Left renal pelvis (tissue), 4 donors: Measurements from ENCODE around the gene ARIH2. TPM values are rescaled to one million over a fixed set of nuclear protein-coding genes. Genes with fewer than 3 reads are reported as not detected.
"Not testable (repeated sequence)": the region's sequence is repeated elsewhere in the genome, so short reads cannot be mapped to it uniquely, and the experiment has no call there.

Experiments used
- DNase-seq, 4 donors: peaks; one replicate each; pipeline ENCODE4 v3.0.0-alpha.2; 2013; ENCODE audit warnings: low read depth in 4 of 4, low spot score in 3 of 4
- polyA plus RNA-seq, 4 donors: library from polyadenylated mRNA; unstranded; fragments of 120-200 nt; gene quantifications; one replicate each; pipeline ENCODE4 v1.2.1, GENCODE V29; 2013; ENCODE audit not compliant: insufficient read length in 4 of 4

The ARIH2 gene
- polyA plus RNA-seq = 10 to 100 TPM; 60.2 to 92.9 (median 74.9) TPM

- DNase-seq = peak; percentile 89 to 91 (median 91)
Measured at GRCh38 chr3:48918388-48919214, at the start of gene ARIH2. TSS of gene ARIH2 (plus strand) at chr3:48918842. CDS start at chr3:48927559, 8,717 bp downstream.

- DNase-seq = no peak
Measured at GRCh38 chr3:48877671-48878070, 41.0 kb upstream of the ARIH2 start.

GRCh38 chr3:48879307-48879993, 39.2 kb upstream of the ARIH2 start:
- DNase-seq = no peak

GRCh38 chr3:48879994-48880377, 38.7 kb upstream of the ARIH2 start:
- no peak for DNase-seq

GRCh38 chr3:48881006-48881405, 37.6 kb upstream of the ARIH2 start:
- DNase-seq = no peak

GRCh38 chr3:48881652-48882114, 37.0 kb upstream of the ARIH2 start:
- DNase-seq = no peak

- DNase-seq = no peak
Measured at GRCh38 chr3:48885753-48886152, 32.9 kb upstream of the ARIH2 start.

- no peak for DNase-seq
Measured at GRCh38 chr3:48891606-48892005, 27.0 kb upstream of the ARIH2 start.

- no peak for DNase-seq
Measured at GRCh38 chr3:48894516-48894915, 24.1 kb upstream of the ARIH2 start.

- no peak for DNase-seq
Measured at GRCh38 chr3:48896936-48897335, 21.7 kb upstream of the ARIH2 start.

- DNase-seq = no peak
Measured at GRCh38 chr3:48897460-48898376, 20.9 kb upstream of the ARIH2 start.

- DNase-seq = peak in 3 of 4 donors; percentile 52 to 65 (median 59)
Measured at GRCh38 chr3:48898383-48899234, 20.0 kb upstream of the ARIH2 start, which contains the start of gene SLC25A20. TSS of gene SLC25A20 (minus strand) at chr3:48898882. CDS start at chr3:48898794, 88 bp downstream.

- no peak for DNase-seq
Measured at GRCh38 chr3:48899273-48899672, 19.4 kb upstream of the ARIH2 start.

GRCh38 chr3:48907026-48907425, 11.6 kb upstream of the ARIH2 start:
- DNase-seq = not testable (repeated sequence)

GRCh38 chr3:48915296-48915695, 3.3 kb upstream of the ARIH2 start:
- no peak for DNase-seq

- peak in 2 of 4 donors; percentile 24 to 36 for DNase-seq
Measured at GRCh38 chr3:48919215-48920138, 835 bp downstream of the ARIH2 start.

- DNase-seq = no peak
Measured at GRCh38 chr3:48926425-48927392, 8.1 kb downstream of the ARIH2 start.
